ENCODE measurements around the gene ARHGAP23.

The ARHGAP23 gene

DNA sequence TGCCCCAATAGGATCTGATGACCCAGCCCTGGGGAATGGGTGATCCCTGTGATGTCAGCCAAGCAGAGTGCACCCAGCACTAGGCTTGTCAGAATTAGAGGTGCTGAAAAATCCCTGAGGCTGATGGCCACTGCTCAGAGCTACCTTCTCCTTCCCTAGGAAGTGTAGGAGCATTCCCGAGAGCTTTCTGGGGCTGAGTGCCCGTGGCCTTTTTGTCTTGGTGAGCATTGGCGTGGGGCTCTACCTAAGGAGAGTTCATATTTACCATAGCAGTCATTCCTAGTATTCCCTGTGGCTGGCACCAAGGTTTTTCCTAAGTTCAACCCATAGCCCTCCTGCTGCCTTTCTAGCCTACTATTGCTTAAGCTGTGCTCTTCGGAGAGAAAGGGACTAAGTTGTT lies 22.6 kb upstream of the ARHGAP23 start:
- Histone ChIP-seq H3K27me3 (replicated peaks; ENCODE audit: control insufficient read depth, insufficient read depth, low read length, poor library complexity, severe bottlenecking) (no peaks in the 10 kb centered on the region), H3K9me3 (ENCODE audit: control insufficient read depth, low read length) (no peaks in the 10 kb centered on the region), H3K36me3 (ENCODE audit: control insufficient read depth, insufficient read depth, low read length) (peaks cover 7% of the 10 kb centered on the region), H3K4me1 (ENCODE audit: control insufficient read depth, insufficient read depth, low read length, poor library complexity, severe bottlenecking) (no peaks in the 10 kb centered on the region), H3K4me3 (ENCODE audit: insufficient read depth, low read depth, low read length, poor library complexity, severe bottlenecking) (no peak overlapping the region), H3K27ac (ENCODE audit: insufficient read depth, low read length, poor library complexity, severe bottlenecking) (no peak overlapping the region)
- no peak for DNase-seq

DNA sequence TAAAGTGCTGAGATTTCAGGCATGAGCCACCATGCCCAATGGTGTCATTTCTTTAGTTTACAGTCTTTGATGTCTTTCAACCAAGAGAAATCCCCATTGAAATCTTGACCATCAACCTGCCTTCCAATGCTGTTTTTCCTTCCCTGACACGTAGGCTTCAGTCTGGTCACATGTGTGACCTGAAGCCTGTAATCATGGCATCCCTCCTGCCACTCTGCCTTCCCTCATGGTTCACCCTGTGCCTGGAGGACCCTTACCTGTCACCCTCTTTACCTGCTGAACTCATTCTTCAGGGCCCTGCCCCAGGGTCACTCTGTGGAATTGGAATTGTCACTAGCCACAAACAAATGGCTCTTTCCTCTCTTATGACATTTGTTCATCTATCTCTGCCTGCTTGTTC lies 18.1 kb upstream of the ARHGAP23 start:
- Histone ChIP-seq H3K27me3 (replicated peaks; ENCODE audit: control insufficient read depth, insufficient read depth, low read length, poor library complexity, severe bottlenecking) (no peaks in the 10 kb centered on the region), H3K4me3 (ENCODE audit: insufficient read depth, low read depth, low read length, poor library complexity, severe bottlenecking) (no peak overlapping the region), H3K27ac (ENCODE audit: insufficient read depth, low read length, poor library complexity, severe bottlenecking) (no peak overlapping the region), H3K9me3 (ENCODE audit: control insufficient read depth, low read length) (no peaks in the 10 kb centered on the region), H3K36me3 (ENCODE audit: control insufficient read depth, insufficient read depth, low read length) (no peaks in the 10 kb centered on the region), H3K4me1 (ENCODE audit: control insufficient read depth, insufficient read depth, low read length, poor library complexity, severe bottlenecking) (peaks cover 3% of the 10 kb centered on the region)
- DNase-seq, result no peak

DNA sequence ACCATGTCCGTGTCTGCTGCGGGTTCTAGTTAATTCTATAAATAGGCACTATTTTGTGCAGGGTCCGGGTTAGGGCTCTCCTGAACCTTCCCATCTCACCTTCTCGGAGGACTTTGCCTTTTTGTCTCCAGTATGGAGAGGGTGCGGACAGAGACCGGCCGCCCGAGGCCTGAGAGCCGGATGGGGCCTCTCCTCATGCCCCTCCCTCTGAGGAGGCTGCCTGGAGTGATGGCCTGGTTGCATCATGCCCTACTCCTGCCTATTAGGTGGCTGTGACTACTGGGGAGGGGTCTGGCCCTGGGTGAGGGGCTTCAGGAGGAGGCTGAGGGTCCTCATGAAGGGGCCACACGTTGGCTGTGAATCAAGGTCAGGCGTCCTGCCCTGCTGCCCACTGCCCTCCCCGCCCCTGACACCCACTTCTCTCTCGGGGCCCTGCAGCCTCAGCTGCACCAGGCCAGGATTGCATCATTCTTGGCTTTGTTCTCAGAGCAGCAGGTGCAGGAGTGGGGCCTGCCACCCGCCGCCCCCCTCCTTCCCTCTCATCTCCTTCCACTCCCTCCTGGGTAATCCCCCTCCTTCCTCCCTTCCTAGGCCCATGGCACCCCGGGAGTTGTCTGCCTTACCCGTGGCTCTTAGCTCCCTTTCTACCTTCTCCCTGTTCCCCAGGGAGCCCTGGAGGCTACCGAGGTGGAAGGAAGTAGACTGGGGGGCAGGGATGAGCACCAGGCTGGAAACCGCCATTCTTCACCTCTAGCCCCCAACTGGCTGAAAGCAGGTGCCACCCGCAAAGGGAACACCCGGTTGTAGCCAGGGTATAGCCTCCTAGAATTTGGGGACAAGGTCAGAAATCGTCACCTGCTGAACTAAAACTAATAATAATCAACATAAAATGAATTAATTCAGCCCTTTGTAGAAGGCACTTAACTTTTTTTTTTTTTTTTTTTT lies 12.7 kb upstream of the ARHGAP23 start:
- Histone ChIP-seq H3K4me3 (ENCODE audit: insufficient read depth, low read depth, low read length, poor library complexity, severe bottlenecking) (no peak overlapping the region), H3K4me1 (ENCODE audit: control insufficient read depth, insufficient read depth, low read length, poor library complexity, severe bottlenecking) (peaks cover 8% of the 10 kb centered on the region), H3K27me3 (replicated peaks; ENCODE audit: control insufficient read depth, insufficient read depth, low read length, poor library complexity, severe bottlenecking) (peaks cover 27% of the 10 kb centered on the region), H3K27ac (ENCODE audit: insufficient read depth, low read length, poor library complexity, severe bottlenecking) (no peak overlapping the region), H3K36me3 (ENCODE audit: control insufficient read depth, insufficient read depth, low read length) (no peaks in the 10 kb centered on the region), H3K9me3 (ENCODE audit: control insufficient read depth, low read length) (no peaks in the 10 kb centered on the region)
- DNase-seq, result no peak

DNA sequence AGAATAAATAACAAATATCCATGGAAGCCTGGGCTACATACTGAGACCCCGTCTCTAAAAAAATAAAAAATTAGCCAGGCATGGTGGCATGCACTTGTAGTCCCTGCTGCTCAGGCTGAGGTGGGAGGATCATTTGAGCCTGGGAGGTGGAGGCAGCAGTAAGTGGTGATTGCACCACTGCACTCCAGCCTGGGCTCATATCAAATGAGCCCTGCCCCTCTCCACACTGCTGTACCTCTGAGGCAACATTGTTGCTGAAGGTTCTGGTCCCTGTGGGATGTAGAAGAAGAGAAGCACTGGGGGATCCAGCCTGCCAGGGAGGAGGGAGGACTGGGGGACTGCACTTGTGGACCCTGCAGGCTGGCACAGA lies 11.4 kb upstream of the ARHGAP23 start:
- Histone ChIP-seq H3K4me1 (ENCODE audit: control insufficient read depth, insufficient read depth, low read length, poor library complexity, severe bottlenecking) (peaks cover 8% of the 10 kb centered on the region), H3K36me3 (ENCODE audit: control insufficient read depth, insufficient read depth, low read length) (no peaks in the 10 kb centered on the region), H3K9me3 (ENCODE audit: control insufficient read depth, low read length) (no peaks in the 10 kb centered on the region), H3K27me3 (replicated peaks; ENCODE audit: control insufficient read depth, insufficient read depth, low read length, poor library complexity, severe bottlenecking) (peaks cover 29% of the 10 kb centered on the region), H3K27ac (ENCODE audit: insufficient read depth, low read length, poor library complexity, severe bottlenecking) (no peak overlapping the region), H3K4me3 (ENCODE audit: insufficient read depth, low read depth, low read length, poor library complexity, severe bottlenecking) (no peak overlapping the region)
- DNase-seq, result no peak

DNA sequence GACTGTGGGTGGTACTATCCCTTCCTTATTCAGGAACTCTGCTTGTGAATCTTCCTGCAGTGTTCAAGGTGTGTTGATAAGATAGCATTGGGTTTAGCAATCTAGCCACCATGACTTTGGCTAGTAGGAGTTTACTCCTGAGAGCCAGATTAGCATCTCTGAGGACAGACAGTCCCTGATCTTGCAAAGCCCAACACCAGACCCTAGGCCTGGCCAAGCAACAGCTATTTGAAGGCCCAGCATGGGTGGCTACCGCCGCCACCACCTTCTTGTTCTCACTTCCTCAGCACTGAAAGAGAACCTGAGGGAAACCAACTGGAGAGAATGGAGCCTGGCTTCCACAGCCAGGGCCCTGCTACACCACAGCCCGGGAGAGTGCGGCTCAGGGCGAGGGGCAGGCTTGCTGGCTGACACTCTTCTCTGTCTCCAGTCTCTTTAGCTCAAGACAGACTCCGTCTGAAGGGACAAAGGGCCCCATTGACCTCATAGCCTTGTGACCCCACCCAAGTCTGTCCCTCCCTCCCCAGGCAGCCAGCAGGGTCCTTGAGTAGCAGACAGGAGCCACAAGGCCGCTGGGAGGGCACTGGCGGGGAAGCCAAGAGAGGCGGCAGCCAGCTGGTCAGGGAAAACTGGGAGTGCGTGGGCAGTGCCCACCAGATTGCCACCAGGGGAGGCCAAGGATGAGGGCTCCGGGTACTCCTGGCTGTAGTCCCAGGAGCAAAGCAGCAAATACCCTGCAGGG lies 10.9 kb upstream of the ARHGAP23 start:
- Histone ChIP-seq H3K36me3 (ENCODE audit: control insufficient read depth, insufficient read depth, low read length) (no peaks in the 10 kb centered on the region), H3K27me3 (replicated peaks; ENCODE audit: control insufficient read depth, insufficient read depth, low read length, poor library complexity, severe bottlenecking) (peaks cover 29% of the 10 kb centered on the region), H3K27ac (ENCODE audit: insufficient read depth, low read length, poor library complexity, severe bottlenecking) (no peak overlapping the region), H3K4me3 (ENCODE audit: insufficient read depth, low read depth, low read length, poor library complexity, severe bottlenecking) (no peak overlapping the region), H3K9me3 (ENCODE audit: control insufficient read depth, low read length) (no peaks in the 10 kb centered on the region), H3K4me1 (ENCODE audit: control insufficient read depth, insufficient read depth, low read length, poor library complexity, severe bottlenecking) (peaks cover 8% of the 10 kb centered on the region)
- DNase-seq, result no peak

DNA sequence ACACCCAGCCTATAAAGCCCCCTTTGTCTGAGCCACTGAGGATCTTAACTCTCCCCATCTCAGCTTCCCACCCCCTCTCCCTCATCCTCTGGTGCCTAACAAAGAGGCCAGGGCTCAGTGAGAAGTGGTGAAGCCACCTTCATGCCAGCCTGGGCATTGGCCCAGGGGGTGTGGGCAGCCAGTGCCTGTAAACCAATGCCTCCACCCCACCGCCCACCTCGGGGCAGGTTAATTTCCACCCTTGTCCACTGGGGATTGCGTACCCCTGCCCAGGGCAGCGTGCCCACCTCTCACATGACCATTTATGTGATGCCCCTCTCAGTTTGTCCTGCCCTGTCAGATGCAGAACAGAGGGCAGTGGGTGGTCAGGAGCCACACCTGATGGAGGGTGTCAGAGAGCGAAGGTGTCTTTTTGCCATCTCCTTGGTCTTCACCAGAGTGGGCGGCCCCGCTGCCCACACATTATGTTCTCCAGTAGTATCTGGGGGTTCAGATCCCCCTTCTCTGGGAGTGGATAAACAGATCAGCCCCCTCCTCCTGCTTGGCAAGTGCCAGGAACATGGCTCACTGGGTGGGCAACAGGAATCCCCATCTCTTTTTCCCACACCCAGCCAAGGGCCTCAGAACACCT lies 10.1 kb upstream of the ARHGAP23 start:
- Histone ChIP-seq H3K9me3 (ENCODE audit: control insufficient read depth, low read length) (no peaks in the 10 kb centered on the region), H3K27ac (ENCODE audit: insufficient read depth, low read length, poor library complexity, severe bottlenecking) (no peak overlapping the region), H3K27me3 (replicated peaks; ENCODE audit: control insufficient read depth, insufficient read depth, low read length, poor library complexity, severe bottlenecking) (peaks cover 32% of the 10 kb centered on the region), H3K36me3 (ENCODE audit: control insufficient read depth, insufficient read depth, low read length) (no peaks in the 10 kb centered on the region), H3K4me3 (ENCODE audit: insufficient read depth, low read depth, low read length, poor library complexity, severe bottlenecking) (no peak overlapping the region), H3K4me1 (ENCODE audit: control insufficient read depth, insufficient read depth, low read length, poor library complexity, severe bottlenecking) (peaks cover 8% of the 10 kb centered on the region)
- no peak for DNase-seq

DNA sequence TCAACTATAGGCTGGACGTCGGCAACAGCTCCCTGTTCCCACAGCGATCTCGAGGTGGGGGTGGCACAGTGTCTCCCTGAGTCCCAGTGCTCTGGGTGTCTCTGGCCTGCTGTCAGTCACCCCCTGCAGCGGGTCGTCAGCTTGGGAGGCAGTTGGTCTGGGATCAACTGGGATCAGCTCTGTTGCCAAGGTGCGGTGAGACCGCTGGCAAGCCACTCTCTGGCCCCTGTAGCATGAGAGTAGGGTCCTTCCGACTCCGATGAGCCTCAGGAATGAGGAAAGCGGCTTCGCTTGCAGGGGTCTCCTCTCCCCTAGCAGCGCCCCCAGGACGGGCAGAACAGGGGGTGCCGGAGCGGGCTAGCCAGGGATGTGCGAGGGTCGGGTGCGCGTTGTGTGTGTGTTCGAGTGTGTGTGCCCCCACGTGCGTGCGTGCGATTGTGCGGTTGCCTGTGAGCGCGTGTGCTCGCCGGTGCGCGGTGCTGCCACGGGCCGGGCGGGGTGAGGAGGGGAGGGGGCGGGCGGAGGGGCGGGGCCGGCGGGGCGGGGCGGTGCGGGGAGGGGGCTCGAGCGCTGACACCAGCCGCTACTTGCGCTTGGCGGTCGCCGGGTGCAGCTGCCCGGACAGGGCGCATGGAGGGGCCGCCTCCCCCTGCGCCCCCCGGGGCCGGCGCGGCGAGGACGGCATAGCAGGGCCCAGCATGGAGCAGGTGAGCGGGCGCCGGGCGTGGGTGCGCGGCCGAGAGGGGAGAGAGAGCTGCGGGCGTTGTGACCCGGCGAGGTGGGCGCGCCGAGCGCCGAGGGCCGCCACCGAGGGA lies 9.4 kb upstream of the ARHGAP23 start:
- no peak for DNase-seq
- Histone ChIP-seq H3K27me3 (replicated peaks; ENCODE audit: control insufficient read depth, insufficient read depth, low read length, poor library complexity, severe bottlenecking) (peaks cover 32% of the 10 kb centered on the region), H3K4me3 (ENCODE audit: insufficient read depth, low read depth, low read length, poor library complexity, severe bottlenecking) (no peak overlapping the region), H3K36me3 (ENCODE audit: control insufficient read depth, insufficient read depth, low read length) (no peaks in the 10 kb centered on the region), H3K9me3 (ENCODE audit: control insufficient read depth, low read length) (no peaks in the 10 kb centered on the region), H3K4me1 (ENCODE audit: control insufficient read depth, insufficient read depth, low read length, poor library complexity, severe bottlenecking) (peaks cover 8% of the 10 kb centered on the region), H3K27ac (ENCODE audit: insufficient read depth, low read length, poor library complexity, severe bottlenecking) (no peak overlapping the region)

DNA sequence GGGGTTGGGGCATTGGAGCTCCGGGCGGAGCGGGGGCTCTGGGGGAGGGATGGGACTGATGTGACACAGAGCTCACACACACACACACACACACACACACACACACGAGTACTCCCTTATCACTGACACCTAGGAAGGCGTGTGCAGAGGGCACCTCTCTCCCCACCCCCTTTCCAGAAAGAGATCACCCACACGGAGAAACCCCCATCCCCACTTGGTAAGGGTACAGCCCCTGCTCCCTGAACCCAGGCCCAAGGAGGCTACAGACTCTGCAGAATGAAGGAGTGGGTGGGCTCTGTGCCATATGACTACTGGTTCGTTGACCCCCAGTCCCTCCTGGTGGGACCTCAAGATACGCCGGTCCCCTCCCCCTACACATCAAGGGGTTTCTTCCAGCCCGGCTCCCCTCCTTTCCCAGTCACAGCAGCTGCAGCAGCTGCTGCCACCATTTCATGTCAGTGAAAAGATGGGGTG lies 8.7 kb upstream of the ARHGAP23 start:
- peaks cover 32% of the 10 kb centered on the region for H3K27me3 ChIP-seq (replicated peaks; ENCODE audit: control insufficient read depth, insufficient read depth, low read length, poor library complexity, severe bottlenecking)
- no peak overlapping the region for H3K27ac ChIP-seq (ENCODE audit: insufficient read depth, low read length, poor library complexity, severe bottlenecking)
- no peak overlapping the region for H3K4me3 ChIP-seq (ENCODE audit: insufficient read depth, low read depth, low read length, poor library complexity, severe bottlenecking)
- no peak for DNase-seq
- no peaks in the 10 kb centered on the region for H3K9me3 ChIP-seq (ENCODE audit: control insufficient read depth, low read length)
- peaks cover 8% of the 10 kb centered on the region for H3K4me1 ChIP-seq (ENCODE audit: control insufficient read depth, insufficient read depth, low read length, poor library complexity, severe bottlenecking)
- no peaks in the 10 kb centered on the region for H3K36me3 ChIP-seq (ENCODE audit: control insufficient read depth, insufficient read depth, low read length)

DNA sequence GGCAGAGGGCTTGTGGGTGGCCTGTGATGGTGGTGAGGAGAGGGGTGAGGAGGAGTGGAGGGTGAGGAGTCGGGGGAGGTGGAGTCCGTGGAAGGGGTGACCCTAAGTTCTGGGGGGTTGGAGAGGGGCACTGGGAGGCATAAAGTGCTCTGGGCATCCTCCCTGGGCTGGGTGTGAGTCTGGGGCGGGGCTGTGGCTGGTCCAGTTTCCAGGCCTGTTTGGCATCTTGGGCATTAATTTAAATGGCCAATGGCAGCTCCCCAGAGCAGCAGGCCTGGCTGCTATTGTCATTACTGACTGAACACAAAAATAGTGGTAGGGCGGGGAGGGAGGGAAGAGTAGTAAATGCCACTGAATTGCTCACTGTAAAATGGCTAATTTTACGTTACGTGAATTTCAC lies 7.7 kb upstream of the ARHGAP23 start:
- H3K27me3 ChIP-seq (replicated peaks; ENCODE audit: control insufficient read depth, insufficient read depth, low read length, poor library complexity, severe bottlenecking), result peaks cover 32% of the 10 kb centered on the region
- H3K9me3 ChIP-seq (ENCODE audit: control insufficient read depth, low read length), result no peaks in the 10 kb centered on the region
- H3K4me3 ChIP-seq (ENCODE audit: insufficient read depth, low read depth, low read length, poor library complexity, severe bottlenecking), result no peak overlapping the region
- no peaks in the 10 kb centered on the region for H3K36me3 ChIP-seq (ENCODE audit: control insufficient read depth, insufficient read depth, low read length)
- no peak for DNase-seq
- peaks cover 4% of the 10 kb centered on the region for H3K4me1 ChIP-seq (ENCODE audit: control insufficient read depth, insufficient read depth, low read length, poor library complexity, severe bottlenecking)
- H3K27ac ChIP-seq (ENCODE audit: insufficient read depth, low read length, poor library complexity, severe bottlenecking), result no peak overlapping the region

All from effector memory CD4-positive, alpha-beta T cell (primary cell).